ENCODE results near the gene TIMM23.

Gene TIMM23

GRCh38 chr10:46005383-46005782, 33.1 kb downstream of the TIMM23 start:
- Histone ChIP-seq H3K79me2 (ENCODE audit: insufficient read depth, low read depth) (no peaks in the 10 kb centered on the region), H3K36me3 (ENCODE audit: insufficient read depth) (peaks cover 10% of the 10 kb centered on the region; the same call in 1 of the 2 replicates), H4K20me1 (ENCODE audit: insufficient read depth) (no peaks in the 10 kb centered on the region), H3K4me2 (no peak overlapping the region), H3K9ac (no peak overlapping the region), H3K27ac (no peak overlapping the region), H3K4me3 (IDR thresholded peaks at IDR 0.05; ENCODE audit: insufficient read depth, low read depth, low read length) (no peak overlapping the region), H3K4me1 (ENCODE audit: low read depth, poor library complexity, severe bottlenecking) (no peaks in the 10 kb centered on the region), H2AFZ (ENCODE audit: low read depth) (no peak overlapping the region), H3K27me3 (ENCODE audit: insufficient read depth, low read depth) (no peaks in the 10 kb centered on the region)
- TF ChIP-seq, protein P1, sequence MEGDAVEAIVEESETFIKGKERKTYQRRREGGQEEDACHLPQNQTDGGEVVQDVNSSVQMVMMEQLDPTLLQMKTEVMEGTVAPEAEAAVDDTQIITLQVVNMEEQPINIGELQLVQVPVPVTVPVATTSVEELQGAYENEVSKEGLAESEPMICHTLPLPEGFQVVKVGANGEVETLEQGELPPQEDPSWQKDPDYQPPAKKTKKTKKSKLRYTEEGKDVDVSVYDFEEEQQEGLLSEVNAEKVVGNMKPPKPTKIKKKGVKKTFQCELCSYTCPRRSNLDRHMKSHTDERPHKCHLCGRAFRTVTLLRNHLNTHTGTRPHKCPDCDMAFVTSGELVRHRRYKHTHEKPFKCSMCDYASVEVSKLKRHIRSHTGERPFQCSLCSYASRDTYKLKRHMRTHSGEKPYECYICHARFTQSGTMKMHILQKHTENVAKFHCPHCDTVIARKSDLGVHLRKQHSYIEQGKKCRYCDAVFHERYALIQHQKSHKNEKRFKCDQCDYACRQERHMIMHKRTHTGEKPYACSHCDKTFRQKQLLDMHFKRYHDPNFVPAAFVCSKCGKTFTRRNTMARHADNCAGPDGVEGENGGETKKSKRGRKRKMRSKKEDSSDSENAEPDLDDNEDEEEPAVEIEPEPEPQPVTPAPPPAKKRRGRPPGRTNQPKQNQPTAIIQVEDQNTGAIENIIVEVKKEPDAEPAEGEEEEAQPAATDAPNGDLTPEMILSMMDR (conservative IDR thresholded peaks at IDR 0.05; ENCODE audit: low read depth, low read length): no peak

DNA sequence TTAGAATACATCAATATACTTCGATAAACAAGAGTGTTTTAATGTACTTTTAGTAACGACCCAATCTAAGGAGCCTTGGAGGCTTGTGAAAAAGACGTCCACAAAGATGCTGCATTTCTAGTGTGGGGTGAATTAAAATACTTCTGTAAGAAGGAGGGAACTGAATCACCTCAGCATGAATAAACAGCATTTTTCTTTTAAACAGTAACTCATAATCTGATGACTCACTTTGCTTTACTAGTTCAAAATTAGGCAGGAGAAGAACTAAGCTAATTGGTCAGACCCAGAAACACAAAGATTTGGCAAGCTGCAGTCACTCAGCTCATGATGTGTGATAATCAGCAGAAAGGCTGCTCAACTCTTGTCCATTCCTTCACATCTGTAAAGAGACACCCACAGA, 33.9 kb downstream of the TIMM23 start:
- no peaks in the 10 kb centered on the region for H3K27me3 ChIP-seq (ENCODE audit: insufficient read depth, low read depth)
- no peak overlapping the region for H3K27ac ChIP-seq
- no peak overlapping the region for H2AFZ ChIP-seq (ENCODE audit: low read depth)
- H3K4me1 ChIP-seq (ENCODE audit: low read depth, poor library complexity, severe bottlenecking): no peaks in the 10 kb centered on the region
- H3K4me2 ChIP-seq: no peak overlapping the region
- H4K20me1 ChIP-seq (ENCODE audit: insufficient read depth): no peaks in the 10 kb centered on the region
- no peak overlapping the region for H3K4me3 ChIP-seq (IDR thresholded peaks at IDR 0.05; ENCODE audit: insufficient read depth, low read depth, low read length)
- no peak overlapping the region for H3K9ac ChIP-seq
- no peaks in the 10 kb centered on the region for H3K79me2 ChIP-seq (ENCODE audit: insufficient read depth, low read depth)
- TF ChIP-seq, protein P1 (conservative IDR thresholded peaks at IDR 0.05; ENCODE audit: low read depth, low read length): no peak
- H3K36me3 ChIP-seq (ENCODE audit: insufficient read depth): peaks cover 10% of the 10 kb centered on the region; the same call in 1 of the 2 replicates

DNA sequence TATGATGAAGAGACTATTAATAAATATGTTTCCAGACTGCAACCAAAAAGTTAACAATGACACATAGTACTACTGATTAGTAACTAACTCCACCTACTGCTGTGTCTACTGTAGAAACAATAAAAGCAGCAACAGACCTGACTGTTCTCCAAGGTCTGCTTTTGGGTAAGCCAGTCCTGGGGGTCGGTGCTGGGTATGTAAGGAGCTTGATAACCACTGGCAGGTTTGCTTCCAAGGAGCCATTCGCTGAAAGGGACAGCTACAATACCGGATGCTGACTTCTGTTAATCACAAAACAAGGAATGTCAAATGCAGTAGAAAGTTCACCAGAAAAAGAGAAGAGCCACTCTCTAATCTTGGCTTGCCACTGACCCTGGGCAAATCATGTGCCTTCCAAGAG, 40.5 kb downstream of the TIMM23 start:
- no peak overlapping the region for H3K4me2 ChIP-seq
- TF ChIP-seq, protein P1 (conservative IDR thresholded peaks at IDR 0.05; ENCODE audit: low read depth, low read length): no peak
- H3K27me3 ChIP-seq (ENCODE audit: insufficient read depth, low read depth): no peaks in the 10 kb centered on the region
- H3K9ac ChIP-seq: no peak overlapping the region
- no peak overlapping the region for H2AFZ ChIP-seq (ENCODE audit: low read depth)
- H4K20me1 ChIP-seq (ENCODE audit: insufficient read depth): 0 out of 2 replicates have a peak, but pooled peaks cover 5% of the 10 kb centered on the region
- no peak overlapping the region for H3K4me3 ChIP-seq (IDR thresholded peaks at IDR 0.05; ENCODE audit: insufficient read depth, low read depth, low read length)
- H3K27ac ChIP-seq: no peak overlapping the region
- H3K4me1 ChIP-seq (ENCODE audit: low read depth, poor library complexity, severe bottlenecking): peaks cover 19% of the 10 kb centered on the region
- H3K36me3 ChIP-seq (ENCODE audit: insufficient read depth): peaks cover 16% of the 10 kb centered on the region; the same call in 1 of the 2 replicates
- H3K79me2 ChIP-seq (ENCODE audit: insufficient read depth, low read depth): peaks cover 24% of the 10 kb centered on the region

DNA sequence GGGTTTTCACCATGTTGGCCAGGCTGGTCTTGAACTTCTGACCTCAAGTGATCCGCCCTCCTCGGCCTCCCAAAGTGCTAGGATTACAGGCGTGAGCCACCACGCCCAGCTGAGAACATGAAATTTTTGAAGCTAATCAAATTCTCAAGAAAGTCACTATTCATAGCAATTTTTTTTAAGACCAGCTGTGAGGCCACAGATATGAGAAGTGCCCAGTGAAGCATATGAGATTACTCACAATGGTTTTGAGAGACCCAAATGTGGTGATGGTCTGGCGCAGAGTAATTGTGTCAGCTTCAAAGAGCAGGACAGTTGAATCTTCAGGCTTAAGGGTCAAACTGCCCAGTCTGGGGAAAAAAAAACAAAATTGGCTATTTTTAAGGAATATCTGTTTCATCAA, 41.9 kb downstream of the TIMM23 start:
- Histone ChIP-seq H3K36me3 (ENCODE audit: insufficient read depth) (peaks cover 15% of the 10 kb centered on the region; the same call in 1 of the 2 replicates), H3K4me2 (no peak overlapping the region), H3K9ac (no peak overlapping the region), H3K27ac (no peak overlapping the region), H3K79me2 (ENCODE audit: insufficient read depth, low read depth) (peaks cover 39% of the 10 kb centered on the region), H4K20me1 (ENCODE audit: insufficient read depth) (0 out of 2 replicates have a peak, but pooled peaks cover 5% of the 10 kb centered on the region), H3K27me3 (ENCODE audit: insufficient read depth, low read depth) (no peaks in the 10 kb centered on the region), H3K4me3 (IDR thresholded peaks at IDR 0.05; ENCODE audit: insufficient read depth, low read depth, low read length) (no peak overlapping the region), H3K4me1 (ENCODE audit: low read depth, poor library complexity, severe bottlenecking) (peaks cover 27% of the 10 kb centered on the region), H2AFZ (ENCODE audit: low read depth) (no peak overlapping the region)
- TF ChIP-seq, protein P1 (conservative IDR thresholded peaks at IDR 0.05; ENCODE audit: low read depth, low read length): no peak
